Activated T-helper 17 cell treated with anti-CD3 and anti-CD28 coated beads, Interleukin-2, amount 50 U/mL, for 72 hours (primary cell): ENCODE measurements around the gene CA9. TPM values are rescaled to one million over a fixed set of nuclear protein-coding genes. Genes with fewer than 3 reads are reported as not detected.

Experiments used
- ATAC-seq: fragments of 150-1000 bp; cut with Tn5 transposase; replicated peaks from 2 replicates; pipeline ENCODE4 v1.10.0; 2021; ENCODE audit warnings: mild to moderate bottlenecking, moderate library complexity
- H3K27ac Mint-ChIP-seq: one replicate; pipeline ENCODE4 v1.8.0; 2022; ENCODE audit warnings: mixed read lengths
- H3K27me3 Mint-ChIP-seq: one replicate; pipeline ENCODE4 v1.8.0; 2022; ENCODE audit warnings: mixed read lengths
- H3K36me3 Mint-ChIP-seq: one replicate; pipeline ENCODE4 v1.8.0; 2022; ENCODE audit warnings: low read depth, mild to moderate bottlenecking, mixed read lengths
- H3K4me1 Mint-ChIP-seq: one replicate; pipeline ENCODE4 v1.8.0; 2022; ENCODE audit warnings: mixed read lengths
- H3K4me3 Mint-ChIP-seq: one replicate; pipeline ENCODE4 v1.8.0; 2022; ENCODE audit warnings: mild to moderate bottlenecking, mixed read lengths
- H3K9me3 Mint-ChIP-seq: one replicate; pipeline ENCODE4 v1.8.0; 2022; ENCODE audit warnings: mixed read lengths
- total RNA-seq, 2 donors: library from RNA; stranded (reverse); gene quantifications; one replicate each; pipeline ENCODE4 v1.2.3, GENCODE V29; 2022

The CA9 gene
- total RNA-seq, 2 donors from 2014 or later, result 0.89 to 31.7 TPM

- no peak for ATAC-seq
- no peaks in the 10 kb centered on the region for H3K36me3 Mint-ChIP-seq
- peaks cover 5% of the 10 kb centered on the region for H3K27me3 Mint-ChIP-seq
- no peak overlapping the region for H3K4me3 Mint-ChIP-seq
- no peak overlapping the region for H3K27ac Mint-ChIP-seq
- no peaks in the 10 kb centered on the region for H3K9me3 Mint-ChIP-seq
- H3K4me1 Mint-ChIP-seq, result peaks cover 12% of the 10 kb centered on the region
These were observed 5.4 kb downstream of the CA9 start for GRCh38 chr9:35679091-35679490.

GRCh38 chr9:35679766-35680330, 6.1 kb downstream of the CA9 start:
- Mint-ChIP-seq H3K9me3 (no peaks in the 10 kb centered on the region), H3K4me3 (no peak overlapping the region), H3K4me1 (peaks cover 5% of the 10 kb centered on the region)

GRCh38 chr9:35680331-35681105, 6.8 kb downstream of the CA9 start:
- no peaks in the 10 kb centered on the region for H3K27me3 Mint-ChIP-seq
- H3K4me1 Mint-ChIP-seq, result peaks cover 5% of the 10 kb centered on the region
- H3K9me3 Mint-ChIP-seq, result no peaks in the 10 kb centered on the region
- H3K4me3 Mint-ChIP-seq, result no peak overlapping the region
- H3K27ac Mint-ChIP-seq, result no peak overlapping the region
- no peaks in the 10 kb centered on the region for H3K36me3 Mint-ChIP-seq
- ATAC-seq, result no peak

More at GRCh38 chr9:35679766-35680330, 6.1 kb downstream of the CA9 start:
- ATAC-seq, result no peak
- H3K27ac Mint-ChIP-seq, result no peak overlapping the region
- no peaks in the 10 kb centered on the region for H3K27me3 Mint-ChIP-seq
- no peaks in the 10 kb centered on the region for H3K36me3 Mint-ChIP-seq

- Mint-ChIP-seq H3K27me3 (no peaks in the 10 kb centered on the region), H3K9me3 (no peaks in the 10 kb centered on the region), H3K4me3 (no peak overlapping the region), H3K36me3 (no peaks in the 10 kb centered on the region), H3K4me1 (peaks cover 1% of the 10 kb centered on the region), H3K27ac (peak overlapping the region; percentile 34)
- no peak for ATAC-seq
These were observed 7.7 kb downstream of the CA9 start for GRCh38 chr9:35681341-35682002.

- peak overlapping the region; percentile 34 for H3K27ac Mint-ChIP-seq
- no peaks in the 10 kb centered on the region for H3K4me1 Mint-ChIP-seq
- no peak for ATAC-seq
- H3K9me3 Mint-ChIP-seq, result no peaks in the 10 kb centered on the region
- H3K4me3 Mint-ChIP-seq, result no peak overlapping the region
- no peaks in the 10 kb centered on the region for H3K27me3 Mint-ChIP-seq
- H3K36me3 Mint-ChIP-seq, result no peaks in the 10 kb centered on the region
These were observed 8.3 kb downstream of the CA9 start for GRCh38 chr9:35682051-35682450.

GRCh38 chr9:35682520-35683315, 9.0 kb downstream of the CA9 start:
- H3K27me3 Mint-ChIP-seq, result no peaks in the 10 kb centered on the region
- ATAC-seq, result no peak
- no peak overlapping the region for H3K4me3 Mint-ChIP-seq
- H3K27ac Mint-ChIP-seq, result peak overlapping the region; percentile 20
- no peaks in the 10 kb centered on the region for H3K9me3 Mint-ChIP-seq
- peaks cover 4% of the 10 kb centered on the region for H3K4me1 Mint-ChIP-seq
- H3K36me3 Mint-ChIP-seq, result no peaks in the 10 kb centered on the region

- Mint-ChIP-seq H3K4me3 (no peak overlapping the region), H3K9me3 (no peaks in the 10 kb centered on the region), H3K4me1 (peaks cover 5% of the 10 kb centered on the region), H3K27ac (peak overlapping the region; percentile 20), H3K36me3 (no peaks in the 10 kb centered on the region), H3K27me3 (no peaks in the 10 kb centered on the region)
- ATAC-seq, result no peak
These were observed 9.6 kb downstream of the CA9 start for GRCh38 chr9:35683323-35683722.

- no peaks in the 10 kb centered on the region for H3K27me3 Mint-ChIP-seq
- H3K27ac Mint-ChIP-seq, result no peak overlapping the region
- no peak overlapping the region for H3K4me3 Mint-ChIP-seq
- ATAC-seq, result no peak
- peaks cover 15% of the 10 kb centered on the region for H3K4me1 Mint-ChIP-seq
- no peaks in the 10 kb centered on the region for H3K36me3 Mint-ChIP-seq
- H3K9me3 Mint-ChIP-seq, result no peaks in the 10 kb centered on the region
These were observed 11.2 kb downstream of the CA9 start for GRCh38 chr9:35684921-35685320.

GRCh38 chr9:35685506-35685905, 11.8 kb downstream of the CA9 start:
- ATAC-seq, result no peak
- Mint-ChIP-seq H3K9me3 (no peaks in the 10 kb centered on the region), H3K4me3 (no peak overlapping the region), H3K27me3 (no peaks in the 10 kb centered on the region), H3K4me1 (peaks cover 15% of the 10 kb centered on the region), H3K36me3 (no peaks in the 10 kb centered on the region), H3K27ac (no peak overlapping the region)

- no peak for ATAC-seq
- H3K9me3 Mint-ChIP-seq, result no peaks in the 10 kb centered on the region
- no peaks in the 10 kb centered on the region for H3K36me3 Mint-ChIP-seq
- H3K27ac Mint-ChIP-seq, result no peak overlapping the region
- H3K4me3 Mint-ChIP-seq, result no peak overlapping the region
- no peaks in the 10 kb centered on the region for H3K27me3 Mint-ChIP-seq
- peaks cover 15% of the 10 kb centered on the region for H3K4me1 Mint-ChIP-seq
These were observed 12.8 kb downstream of the CA9 start for GRCh38 chr9:35686222-35687203.

GRCh38 chr9:35687306-35687705, 13.6 kb downstream of the CA9 start:
- H3K4me3 Mint-ChIP-seq, result no peak overlapping the region
- no peaks in the 10 kb centered on the region for H3K27me3 Mint-ChIP-seq
- no peak overlapping the region for H3K27ac Mint-ChIP-seq
- H3K36me3 Mint-ChIP-seq, result no peaks in the 10 kb centered on the region
- no peak for ATAC-seq
- H3K9me3 Mint-ChIP-seq, result no peaks in the 10 kb centered on the region
- H3K4me1 Mint-ChIP-seq, result peaks cover 15% of the 10 kb centered on the region

GRCh38 chr9:35687972-35688557, 14.3 kb downstream of the CA9 start:
- Mint-ChIP-seq H3K4me3 (peak overlapping the region; percentile 67), H3K36me3 (no peaks in the 10 kb centered on the region)
- no peak for ATAC-seq

More at GRCh38 chr9:35687972-35688557, 14.3 kb downstream of the CA9 start:
- Mint-ChIP-seq H3K27me3 (no peaks in the 10 kb centered on the region), H3K4me1 (peaks cover 15% of the 10 kb centered on the region), H3K27ac (peak overlapping the region; percentile 80), H3K9me3 (no peaks in the 10 kb centered on the region)
